GM21786 (cell line): ENCODE data around the gene CCDC154.
"Not testable (repeated sequence)": the region's sequence is repeated elsewhere in the genome, so short reads cannot be mapped to it uniquely, and the experiment has no call there.

ENCODE experiments used
- ATAC-seq: cut with Tn5 transposase; IDR thresholded peaks from one replicate; pipeline ENCODE4 v1.9.1; 2021; ENCODE audit not compliant: unreplicated experiment

CCDC154 gene

DNA sequence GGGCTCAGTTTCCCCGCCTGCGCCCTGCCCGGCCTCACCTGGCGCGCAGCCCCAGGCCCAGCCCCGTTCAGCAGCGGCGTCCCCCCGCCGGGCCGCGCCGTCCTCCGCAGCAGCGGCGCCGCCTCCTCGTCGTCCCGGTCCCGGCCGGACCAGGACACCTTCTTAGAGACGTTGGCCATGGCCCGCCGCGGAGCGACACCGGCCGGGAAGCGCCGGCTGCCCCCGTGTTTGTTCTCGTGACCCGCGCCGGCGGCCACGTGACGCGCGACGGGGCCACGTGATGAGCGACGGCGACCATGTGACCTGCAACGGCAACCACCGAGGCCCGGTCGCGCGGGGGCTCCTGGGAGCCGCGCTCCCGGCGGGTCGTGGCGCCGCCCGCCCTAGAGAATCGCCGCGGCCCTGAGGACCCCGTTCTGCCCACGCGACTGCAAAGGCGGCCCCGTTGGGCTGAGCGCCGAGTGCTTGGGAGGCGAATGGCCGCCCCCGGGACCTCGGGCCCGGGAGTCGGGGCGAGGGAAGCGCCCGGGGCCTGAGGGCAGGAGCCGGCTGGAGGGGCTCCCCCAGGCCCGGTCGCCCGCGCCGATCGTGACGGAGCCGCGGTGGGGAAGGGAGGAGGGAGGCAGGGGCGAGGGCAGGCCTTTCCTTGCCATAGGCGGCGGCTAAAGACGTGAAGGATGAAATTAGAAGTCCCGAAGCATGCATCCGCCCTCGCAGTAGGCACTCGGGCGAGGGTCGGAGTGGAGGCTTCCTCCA lies 30.6 kb upstream of the CCDC154 start, which contains the start of gene CLCN7:
Gene CLCN7 (minus strand): TSS at position 233 of the 756 bp plus-strand sequence. CDS start 54 bp downstream, at position 179.
- peak; percentile 84 for ATAC-seq

DNA sequence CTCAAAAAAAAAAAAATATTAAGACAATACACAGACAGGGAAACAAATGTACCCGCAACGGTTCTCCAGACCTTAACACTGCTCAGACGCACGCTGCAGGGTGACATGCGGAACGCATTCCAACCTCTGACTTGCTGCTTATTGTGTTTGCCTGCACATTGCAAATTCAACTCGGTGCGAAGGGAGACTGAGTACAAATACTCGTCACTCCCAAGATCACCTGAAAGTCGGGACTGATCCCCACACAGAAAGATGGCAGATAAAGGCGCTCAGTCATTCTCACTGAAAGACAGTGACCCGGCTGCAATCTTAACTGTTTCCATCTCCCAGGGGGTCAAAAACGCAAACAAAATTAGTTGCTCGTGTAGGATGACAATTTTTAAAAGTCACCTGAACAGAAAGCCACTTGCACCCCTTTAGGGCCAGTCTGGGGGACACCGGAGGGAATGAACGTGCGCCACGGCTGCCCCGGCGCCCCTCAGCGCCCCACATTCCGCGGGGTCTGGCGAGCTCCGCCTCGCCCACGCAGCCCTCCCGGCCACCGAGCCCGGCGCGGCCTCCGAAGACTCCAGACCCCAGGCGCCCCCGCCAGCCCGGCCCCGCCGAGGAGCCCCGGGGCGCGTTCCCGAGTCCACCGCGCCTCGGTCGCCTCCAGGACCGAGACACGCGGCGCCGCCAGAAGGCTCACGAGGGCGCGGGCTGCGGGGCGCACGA lies 29.9 kb upstream of the CCDC154 start:
- no peak for ATAC-seq

DNA sequence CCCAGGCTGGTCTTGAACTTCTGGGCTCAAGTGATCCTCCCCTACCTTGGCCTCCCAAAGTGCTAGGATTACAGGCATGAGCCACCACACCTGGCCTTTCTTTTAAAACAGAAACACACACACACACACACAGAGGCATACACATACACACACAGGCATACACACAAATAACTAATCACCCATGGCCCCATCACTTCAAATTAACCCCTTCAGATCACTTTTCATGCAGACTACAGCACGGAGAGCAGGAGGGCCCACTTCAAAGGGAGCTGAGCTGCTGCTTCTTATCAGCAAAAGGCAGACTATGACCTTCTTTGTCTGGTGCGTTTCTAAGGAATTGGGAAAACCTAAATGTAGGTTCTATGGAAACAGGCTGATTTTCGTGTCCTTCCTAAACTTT lies 28.6 kb upstream of the CCDC154 start:
- no peak for ATAC-seq

DNA sequence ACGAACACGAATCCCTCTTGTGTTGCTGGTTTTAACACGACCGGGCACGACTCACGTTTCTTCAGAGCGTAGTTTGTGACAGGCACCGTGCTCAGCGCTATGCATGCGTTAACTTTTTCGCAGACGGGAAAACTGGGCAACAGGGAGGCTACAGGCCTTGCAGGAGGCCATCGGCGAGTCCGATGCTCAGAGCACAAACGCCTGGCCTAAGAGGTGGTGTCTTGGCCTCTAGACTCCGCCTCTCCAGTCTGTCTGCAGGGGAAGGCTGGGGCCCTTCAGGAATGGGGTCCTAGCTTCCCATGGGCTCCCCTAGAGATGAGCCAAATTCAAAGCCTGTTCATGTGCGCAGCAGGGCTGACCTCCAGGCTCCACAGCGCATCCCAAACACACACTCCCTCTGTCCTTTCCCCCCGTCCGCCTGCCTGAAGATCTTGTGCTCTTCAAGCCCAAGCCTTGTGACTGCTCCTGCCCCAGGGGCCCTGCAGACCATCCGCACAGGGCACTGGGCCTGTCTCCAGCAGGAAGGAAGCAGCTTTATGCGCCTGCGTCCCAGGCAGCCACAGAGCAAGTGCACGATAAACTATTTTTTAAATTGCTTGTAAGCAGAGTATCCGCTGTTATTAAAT lies 27.3 kb upstream of the CCDC154 start:
- no peak for ATAC-seq

- no peak for ATAC-seq
These were observed 26.3 kb upstream of the CCDC154 start for GRCh38 chr16:1470481-1471251.

DNA sequence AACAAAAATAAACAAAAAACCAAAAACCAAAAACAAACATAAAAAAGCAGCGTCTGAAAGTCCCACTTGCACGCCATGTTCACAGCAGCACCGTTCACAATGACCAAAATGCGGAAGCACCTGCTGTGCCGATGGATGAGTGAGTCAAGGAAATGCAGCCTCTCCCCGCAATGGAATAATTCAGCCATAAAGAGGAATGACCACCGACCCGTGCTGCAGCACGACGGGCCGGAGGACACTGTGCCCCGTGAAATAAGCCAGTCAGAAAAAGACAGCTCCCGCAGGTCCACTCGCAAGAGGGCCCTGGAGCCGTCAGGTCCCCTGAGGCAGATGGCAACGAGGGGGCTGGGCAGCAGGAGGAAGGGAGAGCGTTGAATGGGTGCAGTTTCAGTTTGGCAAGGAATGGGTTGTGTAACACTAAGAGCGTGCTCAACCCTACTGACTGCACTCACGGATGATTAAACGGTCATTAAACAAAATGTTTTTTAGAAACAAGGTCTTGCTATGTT lies 25.4 kb upstream of the CCDC154 start:
- no peak for ATAC-seq

- not testable (repeated sequence) for ATAC-seq
These were observed 24.8 kb upstream of the CCDC154 start for GRCh38 chr16:1469141-1469540.

- ATAC-seq = no peak
These were observed 24.1 kb upstream of the CCDC154 start for GRCh38 chr16:1468426-1468810.

DNA sequence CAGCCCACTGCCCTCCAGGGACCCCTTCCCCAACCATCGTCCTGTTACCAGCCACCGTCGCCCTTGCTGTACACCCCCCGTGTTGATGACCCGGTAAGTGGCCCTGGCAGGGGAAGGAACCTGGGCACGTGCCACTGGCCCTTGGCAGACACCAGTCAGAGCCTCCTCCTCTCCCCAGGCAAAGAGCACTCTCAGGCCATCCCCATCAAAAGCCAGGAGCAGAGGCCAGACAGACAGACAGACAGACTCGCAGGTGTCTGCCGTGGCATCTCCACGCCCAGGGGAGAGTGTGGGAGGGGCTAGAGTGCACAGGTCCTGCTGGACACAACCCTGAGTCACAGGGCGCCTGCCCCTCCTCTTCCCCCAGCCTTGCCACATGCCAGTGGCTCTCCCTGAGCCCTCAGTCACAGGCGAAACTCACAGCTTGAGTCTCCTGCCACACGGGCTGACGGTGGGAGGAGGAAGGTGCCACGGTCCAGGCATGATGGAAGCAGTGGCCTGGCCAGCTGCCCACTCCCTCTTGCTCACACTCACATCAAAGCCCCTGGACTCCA lies 22.7 kb upstream of the CCDC154 start:
- no peak for ATAC-seq

DNA sequence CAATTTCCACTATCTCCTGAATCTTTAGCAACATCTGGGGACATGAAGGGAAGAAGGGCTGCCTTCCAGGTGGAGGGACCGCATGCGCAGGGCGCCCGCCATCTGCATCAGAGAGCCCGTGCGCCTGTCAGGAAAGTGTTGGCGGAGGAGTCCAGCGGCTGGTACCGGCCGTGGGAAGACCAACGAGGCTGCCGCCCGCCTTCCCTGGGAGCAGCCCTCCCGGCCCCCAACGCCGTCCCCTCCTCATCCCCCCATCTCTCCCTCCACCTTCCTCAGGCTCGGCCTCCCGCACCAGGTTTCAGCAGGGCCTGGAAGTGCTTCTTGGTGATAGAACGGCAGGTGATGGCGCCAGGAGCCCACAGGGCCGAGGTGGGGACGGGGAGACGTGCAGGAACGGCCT lies 21.7 kb upstream of the CCDC154 start:
- ATAC-seq = no peak

DNA sequence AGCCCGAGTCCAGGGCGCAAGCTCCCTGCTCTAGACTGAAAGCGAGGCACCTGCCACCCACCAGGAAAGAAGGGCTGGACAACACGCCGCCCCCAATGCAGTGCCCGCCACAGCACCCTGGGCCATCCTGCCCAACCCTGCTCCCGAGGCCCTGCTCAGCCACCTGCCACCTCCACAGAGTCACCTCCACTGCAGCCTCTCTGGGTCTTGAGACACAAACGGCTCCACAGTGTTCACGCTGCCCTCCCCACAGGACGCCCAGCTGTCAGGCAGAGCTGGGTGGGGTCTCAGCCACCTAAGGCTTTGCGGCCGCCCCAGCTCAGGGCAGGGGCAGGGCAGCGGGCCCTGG lies 21.2 kb upstream of the CCDC154 start:
- ATAC-seq = no peak

DNA sequence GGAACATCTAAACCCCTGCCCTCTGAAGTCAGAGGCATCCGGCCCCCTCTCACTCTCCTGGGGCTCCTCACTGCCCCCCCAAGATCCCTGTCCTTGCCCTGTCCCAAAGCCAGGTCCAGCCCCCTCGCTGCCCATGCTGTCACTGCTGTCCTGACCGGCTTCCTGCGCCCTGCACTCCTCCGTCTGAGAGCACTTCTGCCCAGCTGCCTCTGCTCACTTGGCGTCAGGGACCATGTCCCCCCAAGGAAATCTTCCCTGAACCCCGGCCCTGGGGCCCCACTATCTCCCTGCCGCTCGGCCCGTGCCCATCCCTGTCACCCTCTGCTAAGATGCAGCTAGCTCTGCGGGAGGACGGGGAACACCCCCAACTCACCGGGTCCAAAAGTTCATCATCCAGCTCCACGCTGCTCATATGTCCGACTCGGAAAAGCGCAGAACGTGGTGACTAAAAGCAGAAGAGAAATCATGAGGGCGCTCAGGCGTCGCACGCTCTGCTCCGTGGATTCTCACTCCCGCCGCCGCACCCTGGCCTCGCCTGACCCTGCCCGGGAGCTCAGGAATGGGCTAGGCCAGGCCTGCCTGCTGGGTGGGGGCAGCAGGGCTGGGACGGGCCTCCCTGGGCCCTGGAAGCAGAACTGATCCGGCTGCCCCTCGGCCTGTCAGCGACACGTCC lies 20.7 kb upstream of the CCDC154 start:
- no peak for ATAC-seq

- ATAC-seq = no peak
These were observed 20.0 kb upstream of the CCDC154 start for GRCh38 chr16:1464196-1464893.

GRCh38 chr16:1461146-1461545 lies 16.8 kb upstream of the CCDC154 start:
- no peak for ATAC-seq

GRCh38 chr16:1460602-1461138 lies 16.3 kb upstream of the CCDC154 start:
- no peak for ATAC-seq

GRCh38 chr16:1459967-1460366 lies 15.6 kb upstream of the CCDC154 start:
- ATAC-seq = no peak

DNA sequence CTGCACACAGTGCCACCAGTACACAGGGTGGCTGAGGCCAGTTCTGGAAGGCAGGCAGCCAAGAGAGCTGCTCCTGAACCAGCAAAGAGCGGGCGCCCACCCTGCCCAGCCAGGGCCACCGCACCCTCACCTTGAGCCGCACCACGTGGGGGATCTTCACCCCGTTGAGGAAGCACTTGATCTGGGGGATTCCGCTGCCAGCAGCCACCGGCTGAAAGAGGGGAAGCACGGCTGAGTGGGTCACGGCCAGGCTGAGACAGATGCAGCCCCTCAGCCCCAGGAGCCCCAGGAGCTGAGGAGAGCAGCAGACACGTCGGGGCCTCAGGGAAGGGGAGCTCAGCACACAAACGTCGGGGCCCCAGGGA lies 14.6 kb upstream of the CCDC154 start:
- ATAC-seq = no peak

DNA sequence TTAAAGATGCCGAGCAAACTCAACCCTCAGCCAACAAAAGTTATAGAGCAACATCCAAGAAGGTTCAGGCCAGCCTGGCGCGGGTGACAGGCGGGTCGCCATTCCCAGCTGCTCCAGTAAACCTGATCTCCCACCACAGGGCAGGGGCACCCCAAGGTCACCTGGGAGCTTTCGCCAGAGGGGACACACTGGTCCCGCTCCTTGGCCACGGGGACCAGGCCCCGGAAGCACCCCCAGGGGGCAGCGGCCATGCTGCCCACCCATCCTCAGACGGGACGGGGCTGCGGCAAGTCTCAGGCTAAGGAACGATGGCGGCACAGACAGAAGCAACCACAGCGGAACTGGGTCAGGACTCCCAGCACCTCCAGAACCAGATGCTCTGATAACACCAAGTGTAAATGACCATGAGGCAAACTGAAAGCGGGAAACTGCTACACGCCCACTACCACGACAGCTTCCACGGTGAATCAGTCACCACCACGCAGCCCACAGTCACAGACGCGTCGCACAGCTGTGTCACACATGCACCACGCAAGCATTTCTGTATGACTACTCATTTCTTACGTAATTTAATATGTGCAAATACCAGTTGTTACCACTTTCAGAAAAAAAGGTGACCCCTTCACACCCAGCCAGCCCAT lies 14.1 kb upstream of the CCDC154 start:
- ATAC-seq = no peak
